SK-N-SH treated with all-trans-retinoic acid at 6 μM for 48 hours (cell line): ENCODE results near the gene AOX1.

ENCODE experiments used
- ATAC-seq: fragments of 200-7000 bp; cut with Tn5 transposase; 3 replicates; pipeline ENCODE4 v1.9.1; 2020; ENCODE audit warnings: mild to moderate bottlenecking, moderate library complexity
- ARNTL ChIP-seq: fragments of 450-650 bp; formaldehyde crosslinking; IDR thresholded peaks from 2 replicates; pipeline ENCODE4 v1.5.0; 2020; ENCODE audit warnings: low read depth, mild to moderate bottlenecking, moderate library complexity, borderline replicate concordance
- BACH2 ChIP-seq: fragments of 250-450 bp; sonication (Bioruptor Pico); IDR thresholded peaks from 2 replicates; pipeline ENCODE4 v1.9.0; 2021; ENCODE audit warnings: mild to moderate bottlenecking, borderline replicate concordance
- CSDC2 ChIP-seq: fragments of 250-450 bp; sonication (Bioruptor Pico); IDR thresholded peaks from 2 replicates; pipeline ENCODE4 v1.5.0; 2020; ENCODE audit warnings: mild to moderate bottlenecking, moderate library complexity
- ESRRG ChIP-seq: fragments of 250-450 bp; sonication (Bioruptor Pico); IDR thresholded peaks from 2 replicates; pipeline ENCODE4 v1.6.1; 2021; ENCODE audit warnings: mild to moderate bottlenecking
- GLIS3 ChIP-seq: fragments of 250-450 bp; sonication (Bioruptor Pico); IDR thresholded peaks from 2 replicates; pipeline ENCODE4 v1.5.0; 2020; ENCODE audit warnings: mild to moderate bottlenecking, moderate library complexity
- ISL1 ChIP-seq: fragments of 250-450 bp; sonication (Bioruptor Pico); IDR thresholded peaks from 2 replicates; pipeline ENCODE4 v2.1.2; 2022; ENCODE audit warnings: mild to moderate bottlenecking, moderate library complexity
- OSR1 ChIP-seq: fragments of 250-450 bp; sonication (Bioruptor Pico); IDR thresholded peaks from 2 replicates; pipeline ENCODE4 v1.8.0; 2022; ENCODE audit warnings: moderate library complexity, mild to moderate bottlenecking, inconsistent platforms
- PPARA ChIP-seq: fragments of 250-450 bp; sonication (Bioruptor Pico); IDR thresholded peaks from 2 replicates; pipeline ENCODE4 v1.5.0; 2020; ENCODE audit warnings: mild to moderate bottlenecking, borderline replicate concordance
- RARB ChIP-seq: fragments of 250-450 bp; sonication (Bioruptor Pico); IDR thresholded peaks from 2 replicates; pipeline ENCODE4 v1.8.0; 2021; ENCODE audit warnings: mild to moderate bottlenecking, moderate library complexity
- SNAI2 ChIP-seq: fragments of 250-450 bp; sonication (Bioruptor Pico); IDR thresholded peaks from 2 replicates; pipeline ENCODE4 v1.5.0; 2020; ENCODE audit warnings: mild to moderate bottlenecking, moderate library complexity
- TCF4 ChIP-seq: fragments of 250-450 bp; sonication (Bioruptor Pico); IDR thresholded peaks from 2 replicates; pipeline ENCODE4 v1.8.0; 2021; ENCODE audit warnings: mild to moderate bottlenecking, moderate library complexity, borderline replicate concordance
- TOX ChIP-seq: fragments of 250-450 bp; sonication (Bioruptor Pico); IDR thresholded peaks from 2 replicates; pipeline ENCODE4 v1.8.0; 2021; ENCODE audit warnings: mild to moderate bottlenecking, moderate library complexity, borderline replicate concordance
- ZC3H10 ChIP-seq: fragments of 250-450 bp; sonication (Bioruptor Pico); IDR thresholded peaks from 2 replicates; pipeline ENCODE4 v1.5.1; 2021; ENCODE audit warnings: mild to moderate bottlenecking, moderate library complexity
- ZFP3 ChIP-seq: fragments of 250-450 bp; sonication (Bioruptor Pico); IDR thresholded peaks from 2 replicates; pipeline ENCODE4 v1.5.0; 2020; ENCODE audit warnings: mild to moderate bottlenecking, moderate library complexity
- ZFP30 ChIP-seq: fragments of 450-650 bp; formaldehyde crosslinking; IDR thresholded peaks from 2 replicates; pipeline ENCODE4 v1.5.0; 2022; ENCODE audit warnings: mild to moderate bottlenecking, moderate library complexity
- ZNF565 ChIP-seq: fragments of 450-650 bp; formaldehyde crosslinking; conservative IDR thresholded peaks from 2 replicates; pipeline ENCODE4 v1.5.0; 2020; ENCODE audit warnings: low read depth, mild to moderate bottlenecking, moderate library complexity
- ZNF8 ChIP-seq: fragments of 450-650 bp; formaldehyde crosslinking; IDR thresholded peaks from 2 replicates; pipeline ENCODE4 v1.5.0; 2020; ENCODE audit warnings: mild to moderate bottlenecking, moderate library complexity
- TF ChIP-seq, protein P1 (sequence below): fragments of 250-450 bp; sonication (Bioruptor Pico); IDR thresholded peaks from 2 replicates; pipeline ENCODE4 v1.5.1; 2020; ENCODE audit warnings: low read depth, mild to moderate bottlenecking, moderate library complexity
- TF ChIP-seq, protein P2 (sequence below): fragments of 250-450 bp; sonication (Bioruptor Pico); IDR thresholded peaks from 2 replicates; pipeline ENCODE4 v1.5.1; 2021; ENCODE audit warnings: mild to moderate bottlenecking, moderate library complexity
- TF ChIP-seq, protein P3 (sequence below): fragments of 250-450 bp; sonication (Bioruptor Pico); IDR thresholded peaks from 2 replicates; pipeline ENCODE4 v1.8.0; 2021; ENCODE audit warnings: low read depth, mild to moderate bottlenecking, moderate library complexity, borderline replicate concordance
- TF ChIP-seq, protein P4 (sequence below): fragments of 250-450 bp; sonication (Bioruptor Pico); IDR thresholded peaks from 2 replicates; pipeline ENCODE4 v1.5.0; 2020; ENCODE audit warnings: mild to moderate bottlenecking, moderate library complexity
- TF ChIP-seq, protein P5 (sequence below): fragments of 250-450 bp; sonication (Bioruptor Pico); IDR thresholded peaks from 2 replicates; pipeline ENCODE4 v1.8.0; 2020; ENCODE audit warnings: mild to moderate bottlenecking, moderate library complexity, borderline replicate concordance

Gene AOX1

DNA sequence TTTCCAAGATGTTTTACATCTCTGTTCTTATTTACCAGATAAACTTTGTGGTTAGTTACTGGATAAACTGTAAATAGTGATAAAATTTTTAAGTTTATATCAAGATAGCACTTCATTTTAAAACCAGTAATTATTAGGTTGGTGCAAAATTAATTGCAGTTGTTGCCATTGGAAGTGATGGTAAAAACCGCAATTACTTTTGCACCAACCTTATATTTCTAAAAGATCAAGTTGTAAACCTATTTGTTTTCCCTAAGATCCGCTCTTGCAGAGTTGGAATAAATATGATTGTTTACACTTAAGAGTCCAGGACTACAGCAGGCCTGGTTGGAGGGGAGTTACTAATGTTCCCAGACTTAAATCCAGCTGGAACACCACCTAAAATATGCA is 479 bp upstream of the AOX1 start (continued):
- TF ChIP-seq RARB (CRISPR knock-in tag) (no peak), ESRRG (CRISPR knock-in tag) (no peak), ZNF565 (CRISPR knock-in tag) (no peak), ARNTL (CRISPR knock-in tag) (no peak), OSR1 (CRISPR knock-in tag) (no peak), CSDC2 (CRISPR knock-in tag) (no peak), TCF4 (CRISPR knock-in tag) (no peak), ZC3H10 (CRISPR knock-in tag) (no peak), TOX (no peak)
- TF ChIP-seq, protein P1, sequence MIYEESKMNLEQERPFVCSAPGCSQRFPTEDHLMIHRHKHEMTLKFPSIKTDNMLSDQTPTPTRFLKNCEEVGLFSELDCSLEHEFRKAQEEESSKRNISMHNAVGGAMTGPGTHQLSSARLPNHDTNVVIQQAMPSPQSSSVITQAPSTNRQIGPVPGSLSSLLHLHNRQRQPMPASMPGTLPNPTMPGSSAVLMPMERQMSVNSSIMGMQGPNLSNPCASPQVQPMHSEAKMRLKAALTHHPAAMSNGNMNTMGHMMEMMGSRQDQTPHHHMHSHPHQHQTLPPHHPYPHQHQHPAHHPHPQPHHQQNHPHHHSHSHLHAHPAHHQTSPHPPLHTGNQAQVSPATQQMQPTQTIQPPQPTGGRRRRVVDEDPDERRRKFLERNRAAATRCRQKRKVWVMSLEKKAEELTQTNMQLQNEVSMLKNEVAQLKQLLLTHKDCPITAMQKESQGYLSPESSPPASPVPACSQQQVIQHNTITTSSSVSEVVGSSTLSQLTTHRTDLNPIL (CRISPR knock-in tag) = no peak
- TF ChIP-seq, all 23 proteins: peak for 0

DNA sequence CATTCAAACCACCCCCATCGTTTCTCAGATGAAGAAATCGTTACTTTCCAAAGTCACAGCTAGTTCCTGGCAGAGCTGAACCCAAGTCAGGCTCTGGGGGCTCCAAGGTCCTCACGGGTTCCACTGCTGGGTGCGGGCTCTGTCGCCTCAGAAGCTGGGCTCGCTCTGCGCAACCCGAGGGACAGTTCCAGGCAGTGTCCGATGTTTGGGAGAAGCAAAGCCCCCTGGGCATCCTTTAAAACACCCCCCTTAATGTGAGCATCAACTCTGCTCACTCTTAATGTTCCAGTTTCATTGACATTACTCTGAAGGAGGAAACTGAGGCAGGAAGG is 796 bp downstream of the AOX1 start:
- TF ChIP-seq OSR1 (CRISPR knock-in tag) (no peak), ESRRG (CRISPR knock-in tag) (no peak), SNAI2 (CRISPR knock-in tag) (no peak), CSDC2 (CRISPR knock-in tag) (no peak), ISL1 (CRISPR knock-in tag) (no peak), PPARA (CRISPR knock-in tag) (no peak), ZFP3 (CRISPR knock-in tag) (no peak), ZNF8 (CRISPR knock-in tag) (no peak), ZFP30 (no peak), TCF4 (CRISPR knock-in tag) (no peak), ZC3H10 (CRISPR knock-in tag) (no peak), TOX (no peak), GLIS3 (CRISPR knock-in tag) (no peak), BACH2 (CRISPR knock-in tag) (no peak), RARB (CRISPR knock-in tag) (no peak)
- TF ChIP-seq, protein P2, sequence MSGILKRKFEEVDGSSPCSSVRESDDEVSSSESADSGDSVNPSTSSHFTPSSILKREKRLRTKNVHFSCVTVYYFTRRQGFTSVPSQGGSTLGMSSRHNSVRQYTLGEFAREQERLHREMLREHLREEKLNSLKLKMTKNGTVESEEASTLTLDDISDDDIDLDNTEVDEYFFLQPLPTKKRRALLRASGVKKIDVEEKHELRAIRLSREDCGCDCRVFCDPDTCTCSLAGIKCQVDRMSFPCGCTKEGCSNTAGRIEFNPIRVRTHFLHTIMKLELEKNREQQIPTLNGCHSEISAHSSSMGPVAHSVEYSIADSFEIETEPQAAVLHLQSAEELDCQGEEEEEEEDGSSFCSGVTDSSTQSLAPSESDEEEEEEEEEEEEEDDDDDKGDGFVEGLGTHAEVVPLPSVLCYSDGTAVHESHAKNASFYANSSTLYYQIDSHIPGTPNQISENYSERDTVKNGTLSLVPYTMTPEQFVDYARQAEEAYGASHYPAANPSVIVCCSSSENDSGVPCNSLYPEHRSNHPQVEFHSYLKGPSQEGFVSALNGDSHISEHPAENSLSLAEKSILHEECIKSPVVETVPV (CRISPR knock-in tag) = no peak
- TF ChIP-seq, protein P3, sequence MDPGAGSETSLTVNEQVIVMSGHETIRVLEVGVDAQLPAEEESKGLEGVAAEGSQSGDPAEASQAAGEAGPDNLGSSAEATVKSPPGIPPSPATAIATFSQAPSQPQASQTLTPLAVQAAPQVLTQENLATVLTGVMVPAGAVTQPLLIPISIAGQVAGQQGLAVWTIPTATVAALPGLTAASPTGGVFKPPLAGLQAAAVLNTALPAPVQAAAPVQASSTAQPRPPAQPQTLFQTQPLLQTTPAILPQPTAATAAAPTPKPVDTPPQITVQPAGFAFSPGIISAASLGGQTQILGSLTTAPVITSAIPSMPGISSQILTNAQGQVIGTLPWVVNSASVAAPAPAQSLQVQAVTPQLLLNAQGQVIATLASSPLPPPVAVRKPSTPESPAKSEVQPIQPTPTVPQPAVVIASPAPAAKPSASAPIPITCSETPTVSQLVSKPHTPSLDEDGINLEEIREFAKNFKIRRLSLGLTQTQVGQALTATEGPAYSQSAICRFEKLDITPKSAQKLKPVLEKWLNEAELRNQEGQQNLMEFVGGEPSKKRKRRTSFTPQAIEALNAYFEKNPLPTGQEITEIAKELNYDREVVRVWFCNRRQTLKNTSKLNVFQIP (CRISPR knock-in tag) = no peak
- TF ChIP-seq, protein P4, sequence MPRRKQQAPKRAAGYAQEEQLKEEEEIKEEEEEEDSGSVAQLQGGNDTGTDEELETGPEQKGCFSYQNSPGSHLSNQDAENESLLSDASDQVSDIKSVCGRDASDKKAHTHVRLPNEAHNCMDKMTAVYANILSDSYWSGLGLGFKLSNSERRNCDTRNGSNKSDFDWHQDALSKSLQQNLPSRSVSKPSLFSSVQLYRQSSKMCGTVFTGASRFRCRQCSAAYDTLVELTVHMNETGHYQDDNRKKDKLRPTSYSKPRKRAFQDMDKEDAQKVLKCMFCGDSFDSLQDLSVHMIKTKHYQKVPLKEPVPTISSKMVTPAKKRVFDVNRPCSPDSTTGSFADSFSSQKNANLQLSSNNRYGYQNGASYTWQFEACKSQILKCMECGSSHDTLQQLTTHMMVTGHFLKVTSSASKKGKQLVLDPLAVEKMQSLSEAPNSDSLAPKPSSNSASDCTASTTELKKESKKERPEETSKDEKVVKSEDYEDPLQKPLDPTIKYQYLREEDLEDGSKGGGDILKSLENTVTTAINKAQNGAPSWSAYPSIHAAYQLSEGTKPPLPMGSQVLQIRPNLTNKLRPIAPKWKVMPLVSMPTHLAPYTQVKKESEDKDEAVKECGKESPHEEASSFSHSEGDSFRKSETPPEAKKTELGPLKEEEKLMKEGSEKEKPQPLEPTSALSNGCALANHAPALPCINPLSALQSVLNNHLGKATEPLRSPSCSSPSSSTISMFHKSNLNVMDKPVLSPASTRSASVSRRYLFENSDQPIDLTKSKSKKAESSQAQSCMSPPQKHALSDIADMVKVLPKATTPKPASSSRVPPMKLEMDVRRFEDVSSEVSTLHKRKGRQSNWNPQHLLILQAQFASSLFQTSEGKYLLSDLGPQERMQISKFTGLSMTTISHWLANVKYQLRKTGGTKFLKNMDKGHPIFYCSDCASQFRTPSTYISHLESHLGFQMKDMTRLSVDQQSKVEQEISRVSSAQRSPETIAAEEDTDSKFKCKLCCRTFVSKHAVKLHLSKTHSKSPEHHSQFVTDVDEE (CRISPR knock-in tag) = no peak
- TF ChIP-seq, protein P5, sequence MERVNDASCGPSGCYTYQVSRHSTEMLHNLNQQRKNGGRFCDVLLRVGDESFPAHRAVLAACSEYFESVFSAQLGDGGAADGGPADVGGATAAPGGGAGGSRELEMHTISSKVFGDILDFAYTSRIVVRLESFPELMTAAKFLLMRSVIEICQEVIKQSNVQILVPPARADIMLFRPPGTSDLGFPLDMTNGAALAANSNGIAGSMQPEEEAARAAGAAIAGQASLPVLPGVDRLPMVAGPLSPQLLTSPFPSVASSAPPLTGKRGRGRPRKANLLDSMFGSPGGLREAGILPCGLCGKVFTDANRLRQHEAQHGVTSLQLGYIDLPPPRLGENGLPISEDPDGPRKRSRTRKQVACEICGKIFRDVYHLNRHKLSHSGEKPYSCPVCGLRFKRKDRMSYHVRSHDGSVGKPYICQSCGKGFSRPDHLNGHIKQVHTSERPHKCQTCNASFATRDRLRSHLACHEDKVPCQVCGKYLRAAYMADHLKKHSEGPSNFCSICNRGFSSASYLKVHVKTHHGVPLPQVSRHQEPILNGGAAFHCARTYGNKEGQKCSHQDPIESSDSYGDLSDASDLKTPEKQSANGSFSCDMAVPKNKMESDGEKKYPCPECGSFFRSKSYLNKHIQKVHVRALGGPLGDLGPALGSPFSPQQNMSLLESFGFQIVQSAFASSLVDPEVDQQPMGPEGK (CRISPR knock-in tag) = no peak
- TF ChIP-seq, protein P1 (CRISPR knock-in tag) = no peak
- no peak for ATAC-seq
